Measurements from ENCODE around the gene ZBED4. TPM values are rescaled to one million over a fixed set of nuclear protein-coding genes. Genes with fewer than 3 reads are reported as not detected.

ZBED4 gene
- total and polyA plus RNA-seq, 2 of the 13 experiments (the other 11 are each of a cell fraction or from before 2014, with no cell fraction given) = 5.4 to 9.6 TPM

DNA sequence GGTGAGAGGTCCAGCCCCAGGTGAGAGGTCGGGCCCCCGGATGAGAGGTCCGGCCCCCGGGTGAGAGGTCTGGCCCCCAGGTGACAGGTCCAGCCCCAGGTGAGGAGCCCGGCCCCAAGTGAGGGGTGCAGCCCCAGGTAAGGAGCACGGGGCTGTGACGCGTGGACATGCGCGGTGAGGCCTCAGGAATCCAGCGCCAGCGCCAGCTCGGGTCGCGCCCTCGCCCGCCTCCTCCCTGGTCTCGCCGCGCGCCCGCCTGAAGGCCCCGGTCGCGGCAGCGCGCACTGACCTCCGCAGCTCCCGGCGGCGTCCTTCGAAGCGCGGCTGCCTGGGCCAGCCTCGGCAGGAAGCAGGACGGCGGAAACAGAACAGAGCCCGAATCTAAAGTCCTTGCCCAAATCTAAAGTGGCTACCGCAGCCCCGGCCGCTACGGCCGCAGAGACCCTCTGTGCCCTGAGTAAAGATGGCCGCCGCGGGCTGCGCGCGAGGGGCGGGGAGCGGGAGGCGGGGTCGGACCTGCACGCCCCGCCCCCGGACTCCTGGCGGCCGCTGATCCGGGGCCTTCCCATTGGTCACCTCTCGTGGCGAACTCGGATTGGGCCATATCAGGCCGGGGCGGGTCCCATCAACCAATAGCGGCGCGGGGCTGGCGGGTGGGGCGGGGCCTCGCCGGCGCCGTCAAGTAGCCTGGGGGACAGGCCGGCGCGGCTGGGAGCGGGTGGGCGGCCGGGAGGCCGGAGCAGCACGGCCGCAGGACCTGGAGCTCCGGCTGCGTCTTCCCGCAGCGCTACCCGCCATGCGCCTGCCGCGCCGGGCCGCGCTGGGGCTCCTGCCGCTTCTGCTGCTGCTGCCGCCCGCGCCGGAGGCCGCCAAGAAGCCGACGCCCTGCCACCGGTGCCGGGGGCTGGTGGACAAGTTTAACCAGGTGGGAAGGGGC is 64.6 kb downstream of the ZBED4 start, which contains the start of the genes ALG12 and CRELD2 (continued):
- TF ChIP-seq SETDB1 (CRISPR knock-in tag; IDR thresholded peaks at IDR 0.05; ENCODE audit: borderline replicate concordance) (no peak), TAF1 (CRISPR knock-in tag; IDR thresholded peaks at IDR 0.05) (peak; percentile 67), ZNF605 (CRISPR knock-in tag; IDR thresholded peaks at IDR 0.05) (0 out of 2 replicates have a peak, but pooled peaks have one; percentile 29), KLF11 (CRISPR knock-in tag; IDR thresholded peaks at IDR 0.05) (no peak), ETV6 (CRISPR knock-in tag; conservative IDR thresholded peaks at IDR 0.05) (0 out of 2 replicates have a peak, but pooled peaks have one; percentile 20), ZNF782 (CRISPR knock-in tag; IDR thresholded peaks at IDR 0.05; ENCODE audit: borderline replicate concordance) (peak; percentile 60; the same call in 1 of the 2 replicates), SRSF1 (optimal IDR thresholded peaks at IDR 0.05; ENCODE audit: low read depth, low read length) (peak; percentile 76), TSC22D2 (CRISPR knock-in tag; IDR thresholded peaks at IDR 0.05; ENCODE audit: borderline replicate concordance) (peak; percentile 33; the same call in 1 of the 2 replicates), ZBTB42 (CRISPR knock-in tag; IDR thresholded peaks at IDR 0.05) (no peak), RFX5 (IDR thresholded peaks at IDR 0.05; ENCODE audit: low read depth, low read length) (peak; percentile 49; the same call in 1 of the 2 replicates), RXRA (CRISPR knock-in tag; IDR thresholded peaks at IDR 0.05) (no peak)
- TF ChIP-seq, protein P1, sequence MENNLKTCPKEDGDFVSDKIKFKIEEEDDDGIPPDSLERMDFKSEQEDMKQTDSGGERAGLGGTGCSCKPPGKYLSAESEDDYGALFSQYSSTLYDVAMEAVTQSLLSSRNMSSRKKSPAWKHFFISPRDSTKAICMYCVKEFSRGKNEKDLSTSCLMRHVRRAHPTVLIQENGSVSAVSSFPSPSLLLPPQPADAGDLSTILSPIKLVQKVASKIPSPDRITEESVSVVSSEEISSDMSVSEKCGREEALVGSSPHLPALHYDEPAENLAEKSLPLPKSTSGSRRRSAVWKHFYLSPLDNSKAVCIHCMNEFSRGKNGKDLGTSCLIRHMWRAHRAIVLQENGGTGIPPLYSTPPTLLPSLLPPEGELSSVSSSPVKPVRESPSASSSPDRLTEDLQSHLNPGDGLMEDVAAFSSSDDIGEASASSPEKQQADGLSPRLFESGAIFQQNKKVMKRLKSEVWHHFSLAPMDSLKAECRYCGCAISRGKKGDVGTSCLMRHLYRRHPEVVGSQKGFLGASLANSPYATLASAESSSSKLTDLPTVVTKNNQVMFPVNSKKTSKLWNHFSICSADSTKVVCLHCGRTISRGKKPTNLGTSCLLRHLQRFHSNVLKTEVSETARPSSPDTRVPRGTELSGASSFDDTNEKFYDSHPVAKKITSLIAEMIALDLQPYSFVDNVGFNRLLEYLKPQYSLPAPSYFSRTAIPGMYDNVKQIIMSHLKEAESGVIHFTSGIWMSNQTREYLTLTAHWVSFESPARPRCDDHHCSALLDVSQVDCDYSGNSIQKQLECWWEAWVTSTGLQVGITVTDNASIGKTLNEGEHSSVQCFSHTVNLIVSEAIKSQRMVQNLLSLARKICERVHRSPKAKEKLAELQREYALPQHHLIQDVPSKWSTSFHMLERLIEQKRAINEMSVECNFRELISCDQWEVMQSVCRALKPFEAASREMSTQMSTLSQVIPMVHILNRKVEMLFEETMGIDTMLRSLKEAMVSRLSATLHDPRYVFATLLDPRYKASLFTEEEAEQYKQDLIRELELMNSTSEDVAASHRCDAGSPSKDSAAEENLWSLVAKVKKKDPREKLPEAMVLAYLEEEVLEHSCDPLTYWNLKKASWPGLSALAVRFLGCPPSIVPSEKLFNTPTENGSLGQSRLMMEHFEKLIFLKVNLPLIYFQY (CRISPR knock-in tag; IDR thresholded peaks at IDR 0.05; ENCODE audit: borderline replicate concordance) = peak; percentile 59; the same call in 1 of the 2 replicates
- TF ChIP-seq, protein P2, sequence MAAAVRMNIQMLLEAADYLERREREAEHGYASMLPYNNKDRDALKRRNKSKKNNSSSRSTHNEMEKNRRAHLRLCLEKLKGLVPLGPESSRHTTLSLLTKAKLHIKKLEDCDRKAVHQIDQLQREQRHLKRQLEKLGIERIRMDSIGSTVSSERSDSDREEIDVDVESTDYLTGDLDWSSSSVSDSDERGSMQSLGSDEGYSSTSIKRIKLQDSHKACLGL (CRISPR knock-in tag; IDR thresholded peaks at IDR 0.05) = no peak; the same call in 1 of the 2 replicates
- TF ChIP-seq, protein P3, sequence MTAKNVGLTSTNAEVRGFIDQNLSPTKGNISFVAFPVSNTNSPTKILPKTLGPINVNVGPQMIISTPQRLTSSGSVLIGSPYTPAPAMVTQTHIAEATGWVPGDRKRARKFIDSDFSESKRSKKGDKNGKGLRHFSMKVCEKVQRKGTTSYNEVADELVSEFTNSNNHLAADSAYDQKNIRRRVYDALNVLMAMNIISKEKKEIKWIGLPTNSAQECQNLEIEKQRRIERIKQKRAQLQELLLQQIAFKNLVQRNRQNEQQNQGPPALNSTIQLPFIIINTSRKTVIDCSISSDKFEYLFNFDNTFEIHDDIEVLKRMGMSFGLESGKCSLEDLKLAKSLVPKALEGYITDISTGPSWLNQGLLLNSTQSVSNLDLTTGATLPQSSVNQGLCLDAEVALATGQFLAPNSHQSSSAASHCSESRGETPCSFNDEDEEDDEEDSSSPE (CRISPR knock-in tag; IDR thresholded peaks at IDR 0.05) = peak; percentile 82
- TF ChIP-seq, protein P4, sequence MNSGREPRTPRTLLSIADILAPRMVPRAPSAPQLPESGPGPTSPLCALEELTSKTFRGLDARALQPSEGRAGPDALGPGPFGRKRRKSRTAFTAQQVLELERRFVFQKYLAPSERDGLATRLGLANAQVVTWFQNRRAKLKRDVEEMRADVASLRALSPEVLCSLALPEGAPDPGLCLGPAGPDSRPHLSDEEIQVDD (CRISPR knock-in tag; IDR thresholded peaks at IDR 0.05; ENCODE audit: borderline replicate concordance) = no peak; the same call in 1 of the 2 replicates
- TF ChIP-seq, protein P5, sequence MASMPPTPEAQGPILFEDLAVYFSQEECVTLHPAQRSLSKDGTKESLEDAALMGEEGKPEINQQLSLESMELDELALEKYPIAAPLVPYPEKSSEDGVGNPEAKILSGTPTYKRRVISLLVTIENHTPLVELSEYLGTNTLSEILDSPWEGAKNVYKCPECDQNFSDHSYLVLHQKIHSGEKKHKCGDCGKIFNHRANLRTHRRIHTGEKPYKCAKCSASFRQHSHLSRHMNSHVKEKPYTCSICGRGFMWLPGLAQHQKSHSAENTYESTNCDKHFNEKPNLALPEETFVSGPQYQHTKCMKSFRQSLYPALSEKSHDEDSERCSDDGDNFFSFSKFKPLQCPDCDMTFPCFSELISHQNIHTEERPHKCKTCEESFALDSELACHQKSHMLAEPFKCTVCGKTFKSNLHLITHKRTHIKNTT (CRISPR knock-in tag; IDR thresholded peaks at IDR 0.05) = no peak
- TF ChIP-seq, protein P6, sequence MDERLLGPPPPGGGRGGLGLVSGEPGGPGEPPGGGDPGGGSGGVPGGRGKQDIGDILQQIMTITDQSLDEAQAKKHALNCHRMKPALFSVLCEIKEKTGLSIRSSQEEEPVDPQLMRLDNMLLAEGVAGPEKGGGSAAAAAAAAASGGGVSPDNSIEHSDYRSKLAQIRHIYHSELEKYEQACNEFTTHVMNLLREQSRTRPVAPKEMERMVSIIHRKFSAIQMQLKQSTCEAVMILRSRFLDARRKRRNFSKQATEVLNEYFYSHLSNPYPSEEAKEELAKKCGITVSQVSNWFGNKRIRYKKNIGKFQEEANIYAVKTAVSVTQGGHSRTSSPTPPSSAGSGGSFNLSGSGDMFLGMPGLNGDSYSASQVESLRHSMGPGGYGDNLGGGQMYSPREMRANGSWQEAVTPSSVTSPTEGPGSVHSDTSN (CRISPR knock-in tag; IDR thresholded peaks at IDR 0.05) = no peak

Measured in HepG2 (cell line).